Left forelimb (tissue), 1 donor: ENCODE data around the gene TCEA3.

ENCODE experiments used
- DNase-seq: peaks from one replicate; pipeline ENCODE4 v3.0.0-alpha.2; 2018; ENCODE audit warnings: low spot score

The TCEA3 gene

GRCh38 chr1:23421343-23421742, 3.2 kb downstream of the TCEA3 start:
- no peak for DNase-seq

- no peak for DNase-seq
Measured at GRCh38 chr1:23420778-23421177, 3.8 kb downstream of the TCEA3 start.

- no peak for DNase-seq
Measured at GRCh38 chr1:23419180-23419579, 5.4 kb downstream of the TCEA3 start.

GRCh38 chr1:23417570-23417969, 7.0 kb downstream of the TCEA3 start:
- DNase-seq = no peak

- DNase-seq = no peak
Measured at GRCh38 chr1:23416964-23417363, 7.6 kb downstream of the TCEA3 start.

- DNase-seq = no peak
Measured at GRCh38 chr1:23408797-23409290, 15.7 kb downstream of the TCEA3 start.

- no peak for DNase-seq
Measured at GRCh38 chr1:23407016-23407630, 17.4 kb downstream of the TCEA3 start.

- DNase-seq = no peak
Measured at GRCh38 chr1:23405946-23406345, 18.6 kb downstream of the TCEA3 start.

- DNase-seq = peak; percentile 85
Measured at GRCh38 chr1:23403735-23404486, 20.6 kb downstream of the TCEA3 start.

GRCh38 chr1:23403355-23403734, 21.2 kb downstream of the TCEA3 start:
- no peak for DNase-seq

- DNase-seq = no peak
Measured at GRCh38 chr1:23403038-23403336, 21.6 kb downstream of the TCEA3 start.

- DNase-seq = no peak
Measured at GRCh38 chr1:23402286-23403037, 22.1 kb downstream of the TCEA3 start.

GRCh38 chr1:23401313-23401712, 23.2 kb downstream of the TCEA3 start:
- DNase-seq = no peak

- DNase-seq = no peak
Measured at GRCh38 chr1:23400324-23401114, 24.0 kb downstream of the TCEA3 start.

GRCh38 chr1:23399229-23399628, 25.3 kb downstream of the TCEA3 start:
- DNase-seq = no peak

- DNase-seq = no peak
Measured at GRCh38 chr1:23397908-23398307, 26.6 kb downstream of the TCEA3 start.

GRCh38 chr1:23396380-23396779, 28.2 kb downstream of the TCEA3 start:
- DNase-seq = no peak

GRCh38 chr1:23395849-23396248, 28.7 kb downstream of the TCEA3 start:
- DNase-seq = no peak

- no peak for DNase-seq
Measured at GRCh38 chr1:23395154-23395724, 29.3 kb downstream of the TCEA3 start.

GRCh38 chr1:23394684-23395083, 29.9 kb downstream of the TCEA3 start:
- peak; percentile 90 for DNase-seq

GRCh38 chr1:23394181-23394580, 30.4 kb downstream of the TCEA3 start:
- no peak for DNase-seq

GRCh38 chr1:23393706-23394105, 30.8 kb downstream of the TCEA3 start:
- DNase-seq = no peak
